Endodermal cell (in vitro differentiated cells): ENCODE data around the gene CDC45. TPM values are rescaled to one million over a fixed set of nuclear protein-coding genes. Genes with fewer than 3 reads are reported as not detected.
A peak's percentile ranks its signal among the peaks of the same experiment; 100 is the strongest.

Experiments used
- DNase-seq: peaks from one replicate; pipeline ENCODE4 v3.0.0-alpha.2; 2017
- H3K27ac ChIP-seq: 2 replicates; pipeline ENCODE4 v1.5.1; 2013; ENCODE audit warnings: mild to moderate bottlenecking, low read depth, low read length, moderate library complexity
- H3K27me3 ChIP-seq: 2 replicates; pipeline ENCODE4 v1.6.1; 2013; ENCODE audit warnings: mild to moderate bottlenecking, low read length, moderate library complexity; ENCODE audit not compliant: insufficient read depth, control insufficient read depth, poor library complexity, severe bottlenecking
- H3K36me3 ChIP-seq: 2 replicates; pipeline ENCODE4 v1.7.0; 2013; ENCODE audit warnings: mild to moderate bottlenecking, low read length, moderate library complexity; ENCODE audit not compliant: control insufficient read depth, insufficient read depth
- H3K4me1 ChIP-seq: one replicate; pipeline ENCODE4 v1.7.0; 2013; ENCODE audit warnings: low read length; ENCODE audit not compliant: control insufficient read depth, insufficient read depth
- H3K4me3 ChIP-seq: 2 replicates; pipeline ENCODE4 v1.5.1; 2013; ENCODE audit warnings: mild to moderate bottlenecking, low read length, moderate library complexity
- H3K9ac ChIP-seq: 2 replicates; pipeline ENCODE4 v1.6.1; 2013; ENCODE audit warnings: mild to moderate bottlenecking, low read length, moderate library complexity; ENCODE audit not compliant: poor library complexity, severe bottlenecking; ENCODE audit errors: extremely low read depth
- H3K9me3 ChIP-seq: 2 replicates; pipeline ENCODE4 v1.6.1; 2013; ENCODE audit warnings: mild to moderate bottlenecking, low read length, moderate library complexity; ENCODE audit not compliant: control insufficient read depth
- H3K27ac Mint-ChIP-seq: 2 replicates; pipeline ENCODE4 v1.8.0; 2020; ENCODE audit warnings: mixed read lengths
- H3K27me3 Mint-ChIP-seq: 2 replicates; pipeline ENCODE4 v1.8.0; 2021; ENCODE audit warnings: mild to moderate bottlenecking, mixed read lengths; ENCODE audit not compliant: insufficient read depth
- H3K36me3 Mint-ChIP-seq: 2 replicates; pipeline ENCODE4 v1.8.0; 2020; ENCODE audit warnings: low read depth, mixed read lengths
- H3K4me1 Mint-ChIP-seq: 2 replicates; pipeline ENCODE4 v1.8.0; 2020; ENCODE audit warnings: mixed read lengths
- H3K4me3 Mint-ChIP-seq: 2 replicates; pipeline ENCODE4 v1.8.0; 2020; ENCODE audit warnings: mild to moderate bottlenecking, moderate library complexity, mixed read lengths
- H3K9me3 Mint-ChIP-seq: 2 replicates; pipeline ENCODE4 v1.8.0; 2020; ENCODE audit warnings: mild to moderate bottlenecking, mixed read lengths
- WGBS, 2 experiments: methylation state at CpG; one replicate each; pipeline versions ENCODE4 v1.1.5 to v1.1.7; 2013; ENCODE audit warnings: missing lambda C conversion rate in 2 of 2, mixed read lengths in 1 of 2; ENCODE audit not compliant: insufficient coverage in 1 of 2, insufficient read length in 1 of 2; 5-methylcytosine and 5-hydroxymethylcytosine counted together
- long read RNA-seq, 4 experiments: library from polyadenylated mRNA in 2 of 4; library from RNA in 1 of 4; library from capped mRNA in 1 of 4; stranded (forward) in 3 of 4; unstranded in 1 of 4; transcript quantifications; one replicate each; pipeline ENCODE4 v2.0.0, GENCODE V29; 2020 to 2021; ENCODE audit warnings: inconsistent platforms in 1 of 4
- polyA plus RNA-seq, 2 experiments: library from polyadenylated mRNA; stranded (reverse); fragments of 50-300 nt; gene quantifications; one replicate each; pipeline ENCODE4 v1.2.3, GENCODE V29; 2013
- total RNA-seq, 2 donors: library from RNA; stranded (reverse); fragmentation: NEBNext Ultra II Directional in 1 of 2; extraction: Animal tissue kit (Norgen Biotek cat#: 25700) in 1 of 2; gene quantifications; 2 replicates in 1 of 2; 3 replicates in 1 of 2; pipeline ENCODE4 v1.2.1, GENCODE V29; 2021
- TF ChIP-seq, protein P1 (sequence below): fragments of 200-600 bp; sonication (generic); conservative IDR thresholded peaks from 2 replicates; pipeline ENCODE4 v1.5.0; 2021; ENCODE audit warnings: antibody characterized with exemption, mild to moderate bottlenecking

The CDC45 gene, protein sequence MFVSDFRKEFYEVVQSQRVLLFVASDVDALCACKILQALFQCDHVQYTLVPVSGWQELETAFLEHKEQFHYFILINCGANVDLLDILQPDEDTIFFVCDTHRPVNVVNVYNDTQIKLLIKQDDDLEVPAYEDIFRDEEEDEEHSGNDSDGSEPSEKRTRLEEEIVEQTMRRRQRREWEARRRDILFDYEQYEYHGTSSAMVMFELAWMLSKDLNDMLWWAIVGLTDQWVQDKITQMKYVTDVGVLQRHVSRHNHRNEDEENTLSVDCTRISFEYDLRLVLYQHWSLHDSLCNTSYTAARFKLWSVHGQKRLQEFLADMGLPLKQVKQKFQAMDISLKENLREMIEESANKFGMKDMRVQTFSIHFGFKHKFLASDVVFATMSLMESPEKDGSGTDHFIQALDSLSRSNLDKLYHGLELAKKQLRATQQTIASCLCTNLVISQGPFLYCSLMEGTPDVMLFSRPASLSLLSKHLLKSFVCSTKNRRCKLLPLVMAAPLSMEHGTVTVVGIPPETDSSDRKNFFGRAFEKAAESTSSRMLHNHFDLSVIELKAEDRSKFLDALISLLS
- 10 to 100 TPM; 30.3 to 31.2 TPM for total RNA-seq
- 32.6 TPM for polyA plus RNA-seq (2013, experiment 1 of 2)
- 26.2 TPM for polyA plus RNA-seq (2013, experiment 2 of 2)
- long read RNA-seq, experiment 1, partial matches to known transcripts: 4 of 10 reads
- long read RNA-seq, experiment 1, other reads (novel, unspliced or antisense): 4 of 10 reads
- long read RNA-seq, experiment 2, transcript CDC45-201 (19 exons, 1,976 nt): major isoform, 21 of 40 reads
- long read RNA-seq, experiment 2, partial matches to known transcripts: 4 of 40 reads
- long read RNA-seq, experiment 2, other reads (novel, unspliced or antisense): 15 of 40 reads
- long read RNA-seq, experiment 3, transcript CDC45-201 (19 exons, 1,976 nt): major isoform, 88 of 154 reads
- long read RNA-seq, experiment 3, transcript CDC45-202 (18 exons, 1,693 nt): minor isoform, 7 of 154 reads
- long read RNA-seq, experiment 3, partial matches to known transcripts: 17 of 154 reads
- long read RNA-seq, experiment 3, other reads (novel, unspliced or antisense): 39 of 154 reads
- long read RNA-seq, experiment 4, transcript CDC45-201 (19 exons, 1,976 nt): major isoform, 14 of 35 reads
- long read RNA-seq, experiment 4, partial matches to known transcripts: 9 of 35 reads
- long read RNA-seq, experiment 4, other reads (novel, unspliced or antisense): 11 of 35 reads

DNA sequence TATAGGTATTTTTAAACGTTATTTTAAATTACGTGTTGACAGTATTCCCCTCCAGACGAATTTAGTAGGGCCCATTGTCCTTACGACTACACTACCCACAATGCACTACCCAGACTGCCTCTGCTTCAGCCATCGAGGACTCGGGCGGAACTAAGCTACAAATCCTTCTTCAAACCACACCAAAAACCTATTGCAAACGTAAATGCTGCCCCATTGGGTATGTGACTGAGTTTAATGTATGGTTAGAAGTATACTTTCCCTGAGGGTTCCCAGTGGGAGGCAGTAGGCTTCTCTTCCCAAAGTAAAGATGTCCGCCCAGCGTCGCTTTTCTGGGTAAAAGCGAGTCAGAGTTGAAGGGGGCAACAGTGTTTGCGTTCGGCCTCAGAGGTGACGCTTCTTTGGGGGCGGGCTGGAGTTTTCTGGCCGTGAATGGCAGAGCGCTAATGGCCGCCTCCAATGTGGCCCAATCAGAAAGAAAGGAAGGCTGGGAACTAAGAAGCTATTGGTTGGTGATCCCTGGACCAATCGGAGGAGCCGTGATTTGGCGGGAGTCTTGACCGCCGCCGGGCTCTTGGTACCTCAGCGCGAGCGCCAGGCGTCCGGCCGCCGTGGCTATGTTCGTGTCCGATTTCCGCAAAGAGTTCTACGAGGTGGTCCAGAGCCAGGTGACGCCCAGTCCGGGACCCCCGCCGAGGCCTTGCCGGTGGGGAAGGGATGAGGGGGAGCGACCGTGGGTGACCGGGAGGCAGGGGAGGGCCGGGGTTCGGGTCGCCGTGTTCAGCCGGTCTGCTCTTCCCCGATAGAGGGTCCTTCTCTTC, at the start of gene CDC45:
Gene CDC45, plus strand, starts transcription at position 566 of the 818 bp plus-strand sequence. Its CDS starts 49 bp downstream, at position 615.
- H3K9ac ChIP-seq: peak within 1 kb of the TSS; percentile 99
- H3K9me3 ChIP-seq: no peaks in the 10 kb centered on the region
- peaks cover 15% of the 10 kb centered on the region for H3K4me1 Mint-ChIP-seq
- H3K36me3 ChIP-seq: peaks cover 30% of the 10 kb centered on the region
- WGBS, 2 experiments: 0 to 1% methylated on average over 27 to 50 of the region's 50 CpGs
- H3K4me3 ChIP-seq: peak within 1 kb of the TSS; percentile 93
- peak within 1 kb of the TSS; percentile 98 for H3K27ac ChIP-seq
- peak within 1 kb of the TSS; percentile 93 for H3K4me3 Mint-ChIP-seq
- peak; percentile 98 for DNase-seq
- H3K4me1 ChIP-seq: no peaks in the 10 kb centered on the region
- H3K27me3 Mint-ChIP-seq: no peaks in the 10 kb centered on the region
- H3K27me3 ChIP-seq: no peaks in the 10 kb centered on the region
- H3K27ac Mint-ChIP-seq: peak within 1 kb of the TSS; percentile 100
- H3K9me3 Mint-ChIP-seq: no peaks in the 10 kb centered on the region
- H3K36me3 Mint-ChIP-seq: peaks cover 12% of the 10 kb centered on the region
- TF ChIP-seq, protein P1, sequence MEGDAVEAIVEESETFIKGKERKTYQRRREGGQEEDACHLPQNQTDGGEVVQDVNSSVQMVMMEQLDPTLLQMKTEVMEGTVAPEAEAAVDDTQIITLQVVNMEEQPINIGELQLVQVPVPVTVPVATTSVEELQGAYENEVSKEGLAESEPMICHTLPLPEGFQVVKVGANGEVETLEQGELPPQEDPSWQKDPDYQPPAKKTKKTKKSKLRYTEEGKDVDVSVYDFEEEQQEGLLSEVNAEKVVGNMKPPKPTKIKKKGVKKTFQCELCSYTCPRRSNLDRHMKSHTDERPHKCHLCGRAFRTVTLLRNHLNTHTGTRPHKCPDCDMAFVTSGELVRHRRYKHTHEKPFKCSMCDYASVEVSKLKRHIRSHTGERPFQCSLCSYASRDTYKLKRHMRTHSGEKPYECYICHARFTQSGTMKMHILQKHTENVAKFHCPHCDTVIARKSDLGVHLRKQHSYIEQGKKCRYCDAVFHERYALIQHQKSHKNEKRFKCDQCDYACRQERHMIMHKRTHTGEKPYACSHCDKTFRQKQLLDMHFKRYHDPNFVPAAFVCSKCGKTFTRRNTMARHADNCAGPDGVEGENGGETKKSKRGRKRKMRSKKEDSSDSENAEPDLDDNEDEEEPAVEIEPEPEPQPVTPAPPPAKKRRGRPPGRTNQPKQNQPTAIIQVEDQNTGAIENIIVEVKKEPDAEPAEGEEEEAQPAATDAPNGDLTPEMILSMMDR: no peak

DNA sequence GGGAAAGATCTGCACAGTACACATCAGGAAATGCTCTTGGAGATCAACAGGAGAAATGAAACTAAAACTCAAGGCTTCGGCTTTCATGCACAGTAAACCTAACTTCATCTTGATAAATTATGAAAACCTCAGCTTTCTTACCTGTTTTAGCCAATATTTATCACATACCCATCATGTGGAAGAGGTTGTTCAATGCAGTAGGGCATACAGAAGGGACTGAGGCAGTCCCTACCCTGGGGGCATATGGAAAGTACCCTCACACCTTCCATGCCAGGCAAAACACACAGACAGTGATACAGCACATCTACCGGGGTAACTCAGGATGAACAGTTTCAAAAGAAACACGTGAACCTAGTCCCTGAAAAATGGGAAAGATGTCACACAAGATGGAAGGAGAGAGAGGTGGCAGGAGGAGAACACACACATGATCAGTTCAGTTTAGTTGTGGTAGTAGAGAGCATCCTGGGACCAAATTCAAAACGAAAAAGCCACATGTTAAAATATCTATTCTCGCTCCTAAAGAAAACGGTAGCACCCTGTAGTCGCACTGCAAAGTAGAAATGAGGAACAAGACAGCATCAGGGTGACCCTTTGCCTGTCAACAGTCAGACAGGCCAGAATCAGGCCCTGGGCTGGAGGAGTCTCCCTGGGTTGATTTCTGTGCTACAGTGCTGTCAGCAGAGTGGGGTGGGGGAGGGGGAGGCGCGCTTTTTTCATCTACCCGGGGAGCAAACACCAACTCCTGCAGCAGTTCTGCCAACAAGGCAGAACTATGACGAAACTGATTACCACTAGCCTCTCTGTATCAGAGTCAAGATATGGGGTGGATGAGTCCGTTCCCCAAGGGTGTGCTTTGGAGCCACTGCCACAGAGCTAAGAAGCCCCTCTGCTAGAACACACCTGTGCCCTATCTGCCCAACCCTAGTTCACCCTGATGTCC, 49.5 kb upstream of the CDC45 start:
- WGBS, 2 experiments: 52 to 64% methylated on average over 6 to 11 of the region's 12 CpGs
- peak; percentile 70 for DNase-seq
- no peaks in the 10 kb centered on the region for H3K4me1 ChIP-seq
- Mint-ChIP-seq H3K27me3 (no peaks in the 10 kb centered on the region), H3K27ac (peak overlapping the region; percentile 48), H3K4me1 (peaks cover 20% of the 10 kb centered on the region), H3K9me3 (no peaks in the 10 kb centered on the region), H3K36me3 (peaks cover 16% of the 10 kb centered on the region), H3K4me3 (peak overlapping the region; percentile 79)
- peaks cover 9% of the 10 kb centered on the region for H3K36me3 ChIP-seq
- no peak overlapping the region for H3K27ac ChIP-seq
- peak overlapping the region; percentile 84 for H3K4me3 ChIP-seq
- H3K9me3 ChIP-seq: no peaks in the 10 kb centered on the region
- TF ChIP-seq, protein P1: no peak
- no peaks in the 10 kb centered on the region for H3K27me3 ChIP-seq
- peak overlapping the region; percentile 71 for H3K9ac ChIP-seq
